Activated naive CD4-positive, alpha-beta T cell treated with anti-CD3 and anti-CD28 coated beads, Interleukin-2, amount 50 U/mL, for 16 hours (primary cell): Measurements from ENCODE around the gene MRPL42.
"Not testable (repeated sequence)": the region's sequence is repeated elsewhere in the genome, so short reads cannot be mapped to it uniquely, and the experiment has no call there.

Experiments used
- DNase-seq: peaks from one replicate; pipeline ENCODE4 v3.0.0-alpha.2; 2020

MRPL42 gene

GRCh38 chr12:93550748-93551611 is 83.7 kb downstream of the MRPL42 start:
- DNase-seq: no peak

DNA sequence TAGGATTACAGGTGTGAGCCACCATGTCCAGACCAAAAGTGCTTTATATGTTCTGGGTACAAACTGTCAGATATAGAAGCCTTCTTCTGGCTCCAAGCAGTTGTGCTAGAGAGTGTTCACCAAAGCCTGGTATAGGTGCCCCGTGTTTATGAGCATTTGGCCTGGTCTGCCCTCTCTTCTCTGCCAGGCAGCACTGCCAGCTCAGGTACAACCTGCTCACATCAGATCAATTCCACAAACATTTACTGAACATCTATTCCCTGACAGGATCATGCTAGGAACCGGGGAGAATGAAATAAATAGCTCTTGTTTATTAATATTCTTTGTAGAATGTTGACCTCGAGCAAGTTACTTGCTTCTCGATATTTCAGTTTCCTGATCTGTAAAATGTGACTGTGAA is 85.1 kb downstream of the MRPL42 start:
- no peak for DNase-seq

GRCh38 chr12:93557879-93558278 is 90.6 kb downstream of the MRPL42 start:
- not testable (repeated sequence) for DNase-seq

GRCh38 chr12:93558685-93559084 is 91.4 kb downstream of the MRPL42 start:
- not testable (repeated sequence) for DNase-seq

- DNase-seq: no peak
Observed at GRCh38 chr12:93563807-93564538, 96.7 kb downstream of the MRPL42 start.

- no peak for DNase-seq
Observed at GRCh38 chr12:93565760-93566159, 98.4 kb downstream of the MRPL42 start.
